Right renal pelvis (tissue), 4 donors: Measurements from ENCODE around the gene SYNGR2. TPM values are rescaled to one million over a fixed set of nuclear protein-coding genes. Genes with fewer than 3 reads are reported as not detected.
A peak's percentile ranks its signal among the peaks of the same experiment; 100 is the strongest.

Experiments used
- DNase-seq, 4 donors: peaks; one replicate each; pipeline ENCODE4 v3.0.0-alpha.2; 2013; ENCODE audit warnings: low read depth in 4 of 4, low spot score in 3 of 4, missing footprints in 1 of 4
- polyA plus RNA-seq, 4 donors: library from polyadenylated mRNA; unstranded; fragments of 120-200 nt; gene quantifications; one replicate each; pipeline ENCODE4 v1.2.1, GENCODE V29; 2013; ENCODE audit not compliant: insufficient read length in 4 of 4

The SYNGR2 gene
- polyA plus RNA-seq, 4 donors = 64.9 to 83.8 (median 68.2) TPM

GRCh38 chr17:78142119-78142861 is 26.1 kb upstream of the SYNGR2 start:
- DNase-seq = no peak

DNA sequence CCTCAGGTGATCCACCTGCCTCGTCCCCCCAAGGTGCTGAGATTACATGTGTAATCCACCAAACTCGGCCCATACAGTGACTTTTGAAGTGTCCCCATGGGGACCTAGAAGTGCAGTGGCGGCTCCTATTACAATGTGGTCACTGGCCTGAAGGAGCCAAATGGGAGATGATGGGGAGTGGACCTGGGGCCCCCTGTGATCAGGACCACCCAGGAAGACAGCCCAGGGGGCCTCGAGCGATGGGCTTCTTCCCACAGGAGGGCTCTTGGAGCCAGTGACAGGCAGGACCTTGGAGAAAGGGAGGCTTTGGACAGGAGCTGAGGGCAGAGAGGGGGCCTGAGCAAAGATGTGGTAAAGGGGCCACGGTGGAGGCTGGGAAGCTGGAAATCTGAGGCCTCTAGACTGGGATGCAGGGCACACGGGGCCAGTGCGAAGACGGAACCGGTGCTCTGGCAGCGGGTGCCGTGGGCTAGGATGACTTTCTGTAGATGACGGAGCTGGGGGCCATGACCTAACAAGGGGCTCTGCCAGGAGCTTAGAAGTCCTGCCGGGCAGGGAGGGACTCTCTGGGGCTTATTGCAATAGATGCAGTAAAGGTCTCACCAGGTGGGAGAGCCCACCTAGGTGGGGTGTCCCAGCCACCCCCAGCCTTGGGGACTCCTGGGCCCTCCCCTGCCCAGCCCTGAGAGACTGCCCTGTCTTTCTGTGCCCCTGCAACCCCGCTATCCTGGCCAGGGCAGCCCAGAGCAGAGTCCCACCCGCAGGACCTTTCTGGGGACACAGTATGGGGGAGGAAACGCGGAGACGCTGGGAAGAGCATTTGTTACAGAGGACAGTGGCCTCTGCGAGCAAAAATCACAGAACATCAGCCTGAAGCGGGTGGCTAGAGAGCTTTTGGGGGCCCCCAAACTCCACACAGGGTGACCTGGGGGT is 24.9 kb upstream of the SYNGR2 start:
- no peak for DNase-seq

GRCh38 chr17:78144147-78144719 is 24.1 kb upstream of the SYNGR2 start:
- peak in 1 of 4 donors; percentile 73 for DNase-seq

GRCh38 chr17:78144736-78145641 is 23.4 kb upstream of the SYNGR2 start:
- no peak for DNase-seq

GRCh38 chr17:78146471-78146869 is 21.9 kb upstream of the SYNGR2 start:
- DNase-seq = no peak

DNA sequence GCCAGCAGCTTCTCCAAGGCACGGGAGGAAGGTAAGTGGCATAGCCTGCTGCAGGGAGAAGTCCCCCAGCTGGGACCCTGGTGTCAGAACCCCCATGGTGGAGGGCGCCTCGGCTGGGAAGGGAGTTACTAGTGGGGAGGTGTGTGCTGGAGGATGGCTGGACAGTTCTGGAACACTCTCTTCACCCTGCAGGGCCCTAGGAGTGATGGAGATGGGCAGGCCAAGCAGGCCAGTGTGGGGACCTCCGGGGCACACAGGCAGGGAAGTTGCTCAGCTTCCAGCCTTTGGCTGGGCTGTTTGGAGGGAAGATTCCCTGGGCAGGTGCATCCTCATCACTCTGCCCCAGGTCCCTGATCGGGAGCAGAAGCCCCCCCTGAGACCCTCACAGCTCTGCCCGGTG is 21.5 kb upstream of the SYNGR2 start:
- DNase-seq = no peak

GRCh38 chr17:78147315-78147998 is 20.9 kb upstream of the SYNGR2 start:
- DNase-seq = no peak

- DNase-seq = no peak
Observed at GRCh38 chr17:78148286-78149016, 19.9 kb upstream of the SYNGR2 start.

DNA sequence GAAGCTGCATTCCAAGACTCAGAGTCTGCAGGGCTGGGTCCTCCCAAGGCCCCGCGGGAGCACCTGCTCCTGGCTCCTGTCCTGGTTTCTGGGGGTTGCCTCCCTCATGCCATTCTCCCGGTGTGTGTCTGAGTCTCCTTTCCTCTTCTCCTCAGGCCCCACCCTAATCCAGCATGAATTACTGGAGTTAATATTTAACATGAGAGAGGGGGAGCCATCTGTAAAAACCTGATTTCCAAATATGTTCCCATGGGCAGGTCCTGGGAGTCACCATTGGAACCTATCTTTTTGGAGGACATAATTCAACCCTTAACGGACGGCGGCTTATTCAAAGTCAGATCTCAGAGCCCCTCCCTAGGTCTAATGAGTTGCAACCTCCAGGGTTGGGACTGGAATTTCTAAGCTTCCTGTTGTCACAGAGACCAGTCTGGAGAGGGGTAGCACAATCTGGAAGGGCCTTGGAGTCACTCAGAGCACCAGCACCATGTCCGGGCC is 16.8 kb upstream of the SYNGR2 start:
- DNase-seq = no peak

DNA sequence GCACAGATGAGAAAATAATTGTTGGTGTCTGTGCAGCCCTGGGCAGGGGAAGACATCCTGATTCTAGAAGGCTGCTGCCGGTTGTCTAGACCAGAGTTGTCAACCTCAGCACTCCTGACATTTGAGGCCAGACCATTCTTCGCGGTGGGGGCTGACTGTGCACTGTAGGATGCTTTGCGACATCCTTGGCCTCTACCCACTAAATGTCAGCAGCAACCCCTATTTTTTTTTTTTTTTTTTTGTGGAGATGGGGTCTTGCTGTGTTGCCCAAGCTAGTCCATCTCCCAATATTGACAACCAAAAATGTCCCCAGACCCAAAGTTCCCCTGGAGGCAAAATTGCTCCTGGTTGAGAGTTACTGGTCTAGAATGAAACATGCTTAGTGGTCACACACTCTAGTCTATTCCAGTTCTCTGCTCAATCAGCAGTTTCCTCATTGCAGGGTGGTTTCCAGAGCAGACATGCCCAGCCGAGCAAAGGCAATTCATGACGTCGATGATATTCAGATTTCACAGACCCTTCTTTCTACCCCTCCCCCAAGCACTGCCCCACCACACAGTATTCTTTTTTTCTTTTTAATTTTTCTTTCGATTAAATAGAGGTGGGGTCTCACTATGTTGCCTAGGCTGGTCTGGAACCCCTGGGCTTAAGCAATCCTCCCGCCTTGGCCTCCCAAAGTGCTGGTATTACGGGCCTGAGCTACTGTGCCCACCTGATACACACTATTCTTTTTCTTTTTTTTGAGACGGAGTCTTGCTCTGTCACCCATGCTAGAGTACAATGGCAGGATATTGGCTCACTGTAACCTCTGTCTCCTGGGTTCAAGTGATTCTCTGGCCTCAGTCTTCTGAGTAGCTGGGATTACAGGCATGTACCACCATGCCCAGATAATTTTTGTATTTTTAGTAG is 13.2 kb upstream of the SYNGR2 start:
- DNase-seq = no peak

DNA sequence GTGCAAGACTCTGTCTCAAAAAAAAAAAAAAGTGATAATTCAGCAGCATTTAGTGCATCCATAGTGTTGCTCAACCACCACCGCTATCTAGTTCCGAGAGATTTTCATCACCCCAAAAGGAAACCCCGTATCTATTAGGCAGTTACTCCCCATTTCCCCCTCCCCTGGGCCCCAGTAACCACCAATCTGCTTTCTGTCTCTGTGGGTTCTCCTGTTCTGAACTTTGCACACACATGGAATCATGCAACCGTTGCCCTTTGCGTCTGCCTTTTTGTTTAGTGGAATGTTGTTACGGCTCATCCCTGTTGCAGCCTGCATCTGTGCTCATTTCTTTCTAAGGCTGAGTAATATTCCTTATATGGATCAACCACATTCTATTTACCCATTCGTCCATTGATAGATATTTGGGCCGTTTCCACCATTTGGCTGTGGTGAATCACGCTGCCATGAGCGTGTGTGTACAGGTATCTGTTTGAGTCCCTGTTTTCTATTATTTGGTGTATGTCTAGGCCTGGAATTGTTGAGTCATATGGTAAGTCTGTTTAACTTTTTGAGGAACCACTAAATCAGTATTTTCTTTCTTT is 8.7 kb upstream of the SYNGR2 start:
- no peak for DNase-seq

- no peak for DNase-seq
Observed at GRCh38 chr17:78163881-78164747, 4.3 kb upstream of the SYNGR2 start.

GRCh38 chr17:78164748-78165607 is 3.4 kb upstream of the SYNGR2 start:
- DNase-seq = no peak

- no peak for DNase-seq
Observed at GRCh38 chr17:78166416-78166815, 2.0 kb upstream of the SYNGR2 start.

DNA sequence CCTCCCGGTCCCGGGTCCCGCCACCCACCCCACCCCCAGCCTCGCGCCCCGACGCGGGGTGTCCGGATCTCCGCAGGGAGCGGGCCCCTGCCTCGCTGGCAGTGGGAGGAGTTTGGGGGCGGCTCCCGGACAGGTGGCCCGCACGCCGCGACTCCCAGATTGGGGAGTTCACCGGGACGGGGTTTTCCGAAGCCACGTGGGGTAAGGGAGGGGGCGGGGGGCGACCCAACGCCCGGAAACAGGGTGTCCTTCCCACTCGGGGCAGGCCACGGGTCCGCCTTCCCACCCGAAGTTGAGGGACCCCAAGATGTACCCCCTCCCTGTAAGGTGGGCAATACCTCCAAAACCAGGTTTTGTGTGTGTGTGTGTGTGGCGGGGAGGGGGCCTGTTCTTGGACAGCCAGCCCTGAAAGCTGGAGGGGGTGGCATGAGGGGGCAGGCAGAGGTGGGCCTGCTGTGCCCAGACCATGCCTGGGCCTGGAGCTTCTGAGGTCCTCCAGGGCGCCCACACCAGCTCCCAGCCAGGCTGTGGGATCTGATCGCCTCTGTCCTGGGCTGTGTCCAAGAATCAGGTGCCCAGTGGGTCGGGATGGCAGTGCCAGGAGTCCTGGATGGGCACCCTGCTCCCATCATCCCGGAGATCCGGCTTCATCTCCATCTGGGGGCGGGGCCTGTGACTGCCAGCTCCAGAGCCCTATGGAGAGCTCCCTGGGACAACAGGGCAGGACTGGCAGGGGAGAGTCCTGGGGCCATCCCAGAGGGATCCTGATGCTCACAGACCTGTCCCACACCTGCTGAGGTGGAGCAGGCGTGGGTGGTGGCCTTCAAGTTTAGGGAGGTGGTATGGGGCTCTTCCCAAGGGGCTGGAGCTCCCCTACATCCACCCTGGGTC is 767 bp downstream of the SYNGR2 start:
- no peak for DNase-seq
